Ovary (tissue), 9 donors: ENCODE data around the gene FYCO1. TPM values are rescaled to one million over a fixed set of nuclear protein-coding genes. Genes with fewer than 3 reads are reported as not detected.

Experiments
- DNase-seq, 5 donors: peaks; one replicate each; pipeline ENCODE4 v3.0.0-alpha.2; 2019 to 2020
- H3K27ac ChIP-seq, 2 donors: fragments of 200-600 bp; one replicate each; pipeline versions ENCODE4 v1.5.1 to v1.8.0; 2019 to 2022
- H3K27me3 ChIP-seq: fragments of 200-600 bp; one replicate; pipeline ENCODE4 v1.8.0; 2022
- H3K36me3 ChIP-seq: fragments of 200-600 bp; sonication (generic); one replicate; pipeline ENCODE4 v1.5.1; 2019
- H3K4me1 ChIP-seq: one replicate; pipeline ENCODE4 v1.8.1; 2013; ENCODE audit warnings: mild to moderate bottlenecking, moderate library complexity; ENCODE audit not compliant: insufficient read depth
- H3K4me3 ChIP-seq: fragments of 200-600 bp; sonication (generic); one replicate; pipeline ENCODE4 v1.5.1; 2017
- H3K9me3 ChIP-seq, 2 donors: fragments of 200-600 bp in 1 of 2; sonication (generic) in 1 of 2; one replicate each; pipeline versions ENCODE4 v1.5.1 to v1.8.1; 2013 to 2019; ENCODE audit warnings: mild to moderate bottlenecking in 1 of 2, moderate library complexity in 1 of 2
- EP300 ChIP-seq: sonication (generic); formaldehyde crosslinking; IDR thresholded peaks from one replicate; pipeline ENCODE4 v1.6.1; 2017; ENCODE audit warnings: antibody characterized with exemption
- POLR2A ChIP-seq: fragments of 450-650 bp; IDR thresholded peaks from one replicate; pipeline ENCODE4 v1.6.1; 2017; ENCODE audit warnings: antibody characterized with exemption, mild to moderate bottlenecking, moderate library complexity
- WGBS, 3 donors: extraction: QIAGEN DNeasy Blood & Tissue Kit in 1 of 3; methylation state at CpG; one replicate each; pipeline versions ENCODE4 v1.1.5 to v1.1.7; 2013 to 2017; 5-methylcytosine and 5-hydroxymethylcytosine counted together
- intact Hi-C, 4 donors: fragments of 100-400 bp; cut with DNase I; formaldehyde crosslinking; loops; one replicate each; pipeline versions ENCODE4 v1.11.0 to v1.15.1; 2022 to 2023
- polyA plus RNA-seq, 2 donors: library from polyadenylated mRNA; stranded (reverse); fragments of 200-250 nt in 1 of 2; fragments of 350-450 nt in 1 of 2; fragmentation: Illumina TruSeq in 1 of 2; extraction: RNeasy Lipid Tissue Mini Kit (QIAGEN cat#74804) in 1 of 2; gene quantifications; one replicate each; pipeline ENCODE4 v1.2.3, GENCODE V29; 2013 to 2014
- total RNA-seq, 7 donors: library from RNA; depleted of rRNA in 2 of 7; stranded (reverse); fragments of >200 nt in 2 of 7; fragmentation: NEBNext Ultra II Directional in 3 of 7; extraction: Animal tissue kit (Norgen Biotek cat#: 25700) in 3 of 7; gene quantifications; one replicate each; pipeline versions ENCODE4 v1.1.0 to v1.2.4, GENCODE V29; 2016 to 2023
- TF ChIP-seq, protein P1 (sequence below), 3 donors: fragments of 450-650 bp in 2 of 3; fragments of 200-600 bp in 1 of 3; IDR thresholded peaks; one replicate each; pipeline versions ENCODE4 v1.5.1 to v1.8.0; 2016 to 2022; ENCODE audit warnings: antibody characterized with exemption in 3 of 3, mild to moderate bottlenecking in 1 of 3
- donor health status: DM: no; HTN: no; CAD: no; lungs with moderate emphysema.
- donor health status: DM: no; HTN: no; CAD: no.
- donor health status: Bipolar disorder and iron deficiency.
- donor health status: DM: yes; HTN: yes; CAD: no.
- donor health status: DM: no; HTN: no; CAD: no.
- donor health status: DM: yes; HTN: yes; CAD: no.

FYCO1 gene
- total and polyA plus RNA-seq, 9 donors = 30.2 to 81.0 (median 52.8) TPM

DNA sequence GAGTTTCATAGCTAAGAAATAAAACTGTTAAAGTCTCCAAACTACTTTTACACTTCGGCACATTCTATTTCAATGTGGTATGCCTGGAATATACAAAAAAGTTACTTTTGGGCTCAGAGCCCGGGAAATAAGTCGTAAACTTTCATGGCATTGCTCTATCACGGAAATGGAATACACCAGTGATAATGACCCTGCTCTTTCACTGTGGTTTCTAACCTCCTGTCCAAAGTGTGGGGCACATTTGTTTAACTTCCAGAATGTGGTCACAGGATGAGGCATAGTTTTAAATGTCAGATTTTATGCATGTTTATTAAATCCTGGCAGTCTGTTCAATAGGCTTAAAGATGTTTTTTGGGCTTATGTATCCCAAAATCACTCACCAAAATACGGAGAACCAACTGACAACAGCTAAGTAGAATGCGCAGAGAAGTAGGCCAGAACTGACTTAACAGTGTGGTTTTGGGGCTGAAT is 47.3 kb downstream of the FYCO1 start:
- H3K27ac ChIP-seq = no peak overlapping the region
- no peak for TF ChIP-seq EP300
- TF ChIP-seq, protein P1, sequence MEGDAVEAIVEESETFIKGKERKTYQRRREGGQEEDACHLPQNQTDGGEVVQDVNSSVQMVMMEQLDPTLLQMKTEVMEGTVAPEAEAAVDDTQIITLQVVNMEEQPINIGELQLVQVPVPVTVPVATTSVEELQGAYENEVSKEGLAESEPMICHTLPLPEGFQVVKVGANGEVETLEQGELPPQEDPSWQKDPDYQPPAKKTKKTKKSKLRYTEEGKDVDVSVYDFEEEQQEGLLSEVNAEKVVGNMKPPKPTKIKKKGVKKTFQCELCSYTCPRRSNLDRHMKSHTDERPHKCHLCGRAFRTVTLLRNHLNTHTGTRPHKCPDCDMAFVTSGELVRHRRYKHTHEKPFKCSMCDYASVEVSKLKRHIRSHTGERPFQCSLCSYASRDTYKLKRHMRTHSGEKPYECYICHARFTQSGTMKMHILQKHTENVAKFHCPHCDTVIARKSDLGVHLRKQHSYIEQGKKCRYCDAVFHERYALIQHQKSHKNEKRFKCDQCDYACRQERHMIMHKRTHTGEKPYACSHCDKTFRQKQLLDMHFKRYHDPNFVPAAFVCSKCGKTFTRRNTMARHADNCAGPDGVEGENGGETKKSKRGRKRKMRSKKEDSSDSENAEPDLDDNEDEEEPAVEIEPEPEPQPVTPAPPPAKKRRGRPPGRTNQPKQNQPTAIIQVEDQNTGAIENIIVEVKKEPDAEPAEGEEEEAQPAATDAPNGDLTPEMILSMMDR (IDR thresholded peaks at IDR 0.05) = no peak
- no peak for TF ChIP-seq POLR2A
- no peaks in the 10 kb centered on the region for H3K9me3 ChIP-seq
- WGBS, 3 donors = 22 to 51% (median 31%) methylated on average over 6 of the region's 6 CpGs
- intact Hi-C loops = no loop called here
- H3K4me1 ChIP-seq = peaks cover 4% of the 10 kb centered on the region
- DNase-seq = no peak
- no peak overlapping the region for H3K4me3 ChIP-seq
- no peaks in the 10 kb centered on the region for H3K27me3 ChIP-seq
- no peaks in the 10 kb centered on the region for H3K36me3 ChIP-seq

DNA sequence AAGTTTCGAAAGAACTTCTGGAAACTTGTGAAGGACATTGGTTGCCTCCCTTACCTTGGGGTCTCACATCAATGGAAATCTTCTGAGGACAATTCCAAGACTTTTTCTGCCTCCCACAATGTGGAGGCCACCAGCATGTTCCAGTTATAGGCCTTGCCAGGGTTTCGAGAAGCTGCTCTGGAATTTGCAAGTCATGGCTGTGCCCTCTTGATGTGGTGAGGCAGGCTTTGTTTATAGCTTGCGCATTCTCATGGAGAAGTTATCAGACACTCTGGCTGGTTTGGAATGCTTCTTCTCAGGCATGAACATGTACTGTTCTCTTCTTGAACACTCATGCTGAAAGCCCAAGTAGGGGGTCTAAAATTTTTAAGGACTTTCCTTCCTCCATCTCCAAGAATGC is 48.3 kb downstream of the FYCO1 start:
- no peaks in the 10 kb centered on the region for H3K9me3 ChIP-seq
- 81 to 97% (median 89%) methylated on average over 3 of the region's 3 CpGs for WGBS, 3 donors
- TF ChIP-seq, protein P1 (IDR thresholded peaks at IDR 0.05) = no peak
- TF ChIP-seq EP300 (no peak), POLR2A (no peak)
- H3K4me3 ChIP-seq = no peak overlapping the region
- intact Hi-C loops = no loop called here
- no peak for DNase-seq
- no peaks in the 10 kb centered on the region for H3K36me3 ChIP-seq
- H3K27ac ChIP-seq = no peak overlapping the region
- peaks cover 4% of the 10 kb centered on the region for H3K4me1 ChIP-seq
- H3K27me3 ChIP-seq = no peaks in the 10 kb centered on the region

GRCh38 chr3:45946875-45947274 is 48.7 kb downstream of the FYCO1 start:
- Histone ChIP-seq H3K4me1 (peaks cover 4% of the 10 kb centered on the region), H3K36me3 (no peaks in the 10 kb centered on the region), H3K9me3 (no peaks in the 10 kb centered on the region), H3K27ac (no peak overlapping the region), H3K27me3 (no peaks in the 10 kb centered on the region), H3K4me3 (no peak overlapping the region)
- 96 to 98% (median 97%) methylated on average over 3 of the region's 3 CpGs for WGBS, 3 donors
- no peak for DNase-seq
- intact Hi-C loops = no loop called here
- TF ChIP-seq, protein P1 (IDR thresholded peaks at IDR 0.05) = no peak
- TF ChIP-seq POLR2A (no peak), EP300 (no peak)

- H3K4me1 ChIP-seq = peaks cover 4% of the 10 kb centered on the region
- no peaks in the 10 kb centered on the region for H3K9me3 ChIP-seq
- H3K36me3 ChIP-seq = no peaks in the 10 kb centered on the region
- TF ChIP-seq EP300 (no peak), POLR2A (no peak)
- TF ChIP-seq, protein P1 (IDR thresholded peaks at IDR 0.05) = no peak
- H3K27me3 ChIP-seq = no peaks in the 10 kb centered on the region
- no peak overlapping the region for H3K4me3 ChIP-seq
- 93 to 100% (median 98%) methylated on average over 1 of the region's 1 CpG for WGBS, 3 donors
- H3K27ac ChIP-seq = no peak overlapping the region
- no peak for DNase-seq
- intact Hi-C loops = no loop called here
These were observed 49.3 kb downstream of the FYCO1 start for GRCh38 chr3:45946307-45946706.
